NCI-H2196 (cell line): ENCODE data around the gene ZNF644.
"Not testable (repeated sequence)": the region's sequence is repeated elsewhere in the genome, so short reads cannot be mapped to it uniquely, and the experiment has no call there.

Experiments used
- DNase-seq: peaks from one replicate; lab custom pipeline; 2025; ENCODE audit not compliant: unreplicated experiment; lab: John Stamatoyannopoulos, UW

The ZNF644 gene

DNA sequence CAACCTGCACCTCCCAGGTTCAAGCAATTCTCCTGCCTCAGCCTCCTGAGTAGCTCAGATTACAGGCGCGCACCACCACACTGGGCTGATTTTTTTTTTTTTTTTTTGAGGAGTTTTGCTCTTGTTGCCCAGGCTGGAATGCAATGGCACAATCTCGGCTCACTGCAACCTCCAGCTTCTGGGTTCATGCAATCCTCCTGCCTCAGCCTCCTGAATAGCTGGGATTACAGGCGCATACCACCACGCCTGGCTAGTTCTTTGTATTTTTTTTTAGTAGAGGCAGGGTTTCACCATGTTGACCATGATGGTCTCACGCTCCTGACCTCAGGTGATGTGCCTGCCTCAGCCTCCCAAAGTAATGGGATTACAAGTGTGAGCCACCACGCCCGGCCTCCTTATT, 93.6 kb downstream of the ZNF644 start:
- DNase-seq, result not testable (repeated sequence)

DNA sequence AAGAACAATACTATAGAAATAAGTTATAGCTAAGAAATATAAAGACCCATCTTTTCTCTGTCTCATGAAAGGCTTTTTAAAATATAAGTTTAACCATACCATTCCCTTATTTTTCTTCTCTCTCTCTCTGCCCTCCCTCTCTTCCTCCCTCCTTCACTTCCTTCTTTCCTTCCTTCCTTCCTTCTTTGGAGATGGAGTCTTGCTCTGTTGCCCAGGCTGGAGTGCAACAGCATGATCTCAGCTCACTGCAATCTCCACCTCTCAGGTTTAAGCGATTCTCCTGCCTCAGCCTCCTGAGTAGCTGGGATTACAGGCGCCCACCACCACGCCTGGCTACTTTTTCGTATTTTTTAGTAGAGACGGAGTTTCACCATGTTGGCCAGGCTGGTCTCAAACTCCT, 94.2 kb downstream of the ZNF644 start:
- not testable (repeated sequence) for DNase-seq

DNA sequence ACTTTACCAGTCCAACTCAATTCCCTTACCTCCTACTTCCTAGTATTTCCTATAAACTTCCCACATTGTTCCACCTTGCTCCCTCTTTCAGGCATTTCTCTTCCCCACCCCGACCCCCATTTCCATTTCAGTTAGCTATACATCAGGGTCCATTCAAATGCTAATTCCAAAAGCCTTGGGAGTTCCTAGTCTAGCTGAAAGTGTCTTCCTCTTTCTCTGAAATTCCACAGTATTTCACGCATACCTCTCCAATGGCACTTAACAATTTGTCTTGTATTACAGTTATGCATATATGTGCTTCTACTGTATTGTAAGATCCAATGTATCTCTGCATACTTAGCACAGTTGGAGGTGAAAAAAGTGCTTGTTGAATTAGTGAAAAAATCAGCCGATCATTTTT, 94.9 kb downstream of the ZNF644 start:
- no peak for DNase-seq

- DNase-seq, result no peak
These were observed 95.6 kb downstream of the ZNF644 start for GRCh38 chr1:90925928-90926869.

GRCh38 chr1:90924982-90925381, 96.9 kb downstream of the ZNF644 start:
- DNase-seq, result no peak

- DNase-seq, result no peak
These were observed 98.8 kb downstream of the ZNF644 start for GRCh38 chr1:90922996-90923395.

- DNase-seq, result no peak
These were observed 99.6 kb downstream of the ZNF644 start for GRCh38 chr1:90922202-90922601.

DNA sequence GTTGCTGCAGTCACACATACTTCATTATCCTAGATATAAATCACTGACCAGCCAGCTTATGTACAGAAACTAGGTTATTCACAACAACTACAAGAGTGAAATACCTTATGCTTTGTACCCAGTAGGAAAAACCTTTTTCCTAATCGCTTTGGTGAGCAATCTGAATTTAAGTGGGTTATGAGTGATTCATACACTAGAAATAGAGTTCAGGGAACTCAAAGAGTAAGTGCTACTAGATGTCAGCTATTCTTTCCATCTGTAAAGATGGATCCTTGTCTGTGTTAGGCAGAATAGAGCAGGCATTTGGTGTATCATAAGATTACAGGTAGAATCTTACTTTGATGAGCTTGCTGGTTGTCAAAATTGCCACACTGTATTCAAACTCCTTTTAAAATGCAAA, 101.9 kb downstream of the ZNF644 start:
- no peak for DNase-seq

- DNase-seq, result no peak
These were observed 102.6 kb downstream of the ZNF644 start for GRCh38 chr1:90919190-90919719.

- no peak for DNase-seq
These were observed 110.5 kb downstream of the ZNF644 start for GRCh38 chr1:90911353-90911752.

DNA sequence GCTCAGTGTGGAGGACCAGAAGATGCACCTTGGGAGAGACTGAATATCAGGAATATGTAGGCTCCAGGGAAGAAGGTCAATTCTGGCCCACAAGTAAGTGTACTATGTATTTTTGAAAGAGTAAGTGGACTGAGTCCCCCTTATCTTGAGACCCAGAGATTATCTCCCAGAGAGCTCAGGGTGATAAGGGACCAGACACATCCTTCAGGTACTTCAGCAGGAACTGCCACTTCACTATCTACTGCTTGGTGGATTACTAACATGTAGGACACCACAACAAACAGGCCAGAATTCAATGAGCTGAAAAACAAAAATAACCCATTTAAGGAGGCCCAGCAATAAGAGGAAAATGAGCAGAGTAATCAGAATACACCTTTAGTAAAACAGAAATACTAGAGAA, 119.2 kb downstream of the ZNF644 start:
- DNase-seq, result no peak

GRCh38 chr1:90899263-90899662, 122.6 kb downstream of the ZNF644 start:
- no peak for DNase-seq

DNA sequence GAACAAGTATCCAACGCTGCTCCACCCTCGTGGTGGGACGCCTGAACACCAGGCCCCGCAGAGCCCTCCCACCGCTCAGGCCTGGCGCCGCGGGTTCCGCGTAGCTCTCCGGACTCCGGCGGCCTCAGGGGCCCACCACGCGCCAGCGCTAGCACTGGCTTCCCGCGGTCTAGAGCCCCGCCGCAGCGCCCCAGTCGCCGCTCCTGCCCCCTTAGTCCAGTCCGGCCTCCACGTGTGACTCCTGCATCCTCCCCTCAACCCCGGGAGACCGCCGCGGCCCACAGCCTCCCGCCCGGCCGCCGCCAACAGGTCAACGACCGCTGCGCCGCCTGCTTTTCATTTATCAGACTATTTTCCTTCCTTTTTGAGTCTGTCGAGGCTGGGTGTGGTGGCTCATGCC, 128.2 kb downstream of the ZNF644 start:
- not testable (repeated sequence) for DNase-seq

- DNase-seq, result not testable (repeated sequence)
These were observed 129.0 kb downstream of the ZNF644 start for GRCh38 chr1:90892884-90893283.

DNA sequence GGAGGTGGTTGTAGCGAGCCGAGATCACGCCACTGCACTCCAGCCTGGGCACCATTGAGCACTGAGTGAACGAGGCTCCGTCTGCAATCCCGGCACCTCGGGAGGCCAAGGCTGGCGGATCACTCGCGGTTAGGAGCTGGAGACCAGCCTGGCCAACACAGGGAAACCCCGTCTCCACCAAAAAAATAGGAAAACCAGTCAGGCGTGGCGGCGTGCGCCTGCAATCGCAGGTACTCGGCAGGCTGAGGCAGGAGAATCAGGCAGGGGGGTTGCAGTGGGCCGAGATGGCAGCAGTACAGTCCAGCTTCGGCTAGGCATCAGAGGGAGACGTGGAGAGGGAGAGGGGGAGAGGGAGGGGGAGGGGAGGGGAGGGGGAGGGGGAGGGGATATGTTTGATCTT, 129.6 kb downstream of the ZNF644 start:
- DNase-seq, result not testable (repeated sequence)

- DNase-seq, result not testable (repeated sequence)
These were observed 130.1 kb downstream of the ZNF644 start for GRCh38 chr1:90891756-90892155.

- no peak for DNase-seq
These were observed 139.6 kb downstream of the ZNF644 start for GRCh38 chr1:90882221-90882620.

DNA sequence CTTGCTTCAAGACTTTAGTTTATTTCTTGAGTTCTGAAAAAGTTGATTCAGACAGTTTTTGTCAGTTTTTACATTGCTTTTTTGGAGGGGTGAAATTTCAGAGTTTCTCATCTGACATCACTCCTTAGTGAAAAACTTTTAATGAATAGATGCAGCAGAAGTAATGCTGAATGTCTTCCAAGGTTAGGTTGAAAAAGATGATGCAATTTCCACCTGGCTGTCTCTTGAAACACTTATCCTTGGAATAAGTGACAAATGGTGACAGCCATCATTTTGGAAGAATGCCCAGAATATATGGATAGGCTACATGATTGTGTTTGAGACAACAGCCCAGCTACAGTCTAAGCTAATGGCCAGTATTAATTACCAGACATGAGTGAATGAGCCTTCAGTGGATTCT, 140.8 kb downstream of the ZNF644 start:
- no peak for DNase-seq

DNA sequence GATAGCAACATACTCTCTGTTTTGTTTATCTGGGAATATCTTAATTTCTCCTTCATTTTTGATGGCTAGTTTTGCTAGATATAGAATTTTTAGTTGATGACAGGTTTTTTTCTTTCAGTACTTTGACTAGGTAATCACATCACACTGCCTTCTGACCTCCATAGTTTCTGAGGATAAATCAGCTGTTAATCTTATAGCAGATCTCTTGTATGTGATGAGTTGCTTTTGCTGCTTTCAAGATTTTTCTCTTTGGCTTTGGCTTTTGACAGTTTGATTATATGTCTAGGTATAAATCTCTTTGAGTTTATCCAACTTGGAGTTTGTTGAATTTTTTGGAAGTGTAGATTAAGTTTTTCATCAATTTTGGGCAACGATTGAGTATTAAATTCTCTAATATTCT, 142.6 kb downstream of the ZNF644 start:
- DNase-seq, result no peak

DNA sequence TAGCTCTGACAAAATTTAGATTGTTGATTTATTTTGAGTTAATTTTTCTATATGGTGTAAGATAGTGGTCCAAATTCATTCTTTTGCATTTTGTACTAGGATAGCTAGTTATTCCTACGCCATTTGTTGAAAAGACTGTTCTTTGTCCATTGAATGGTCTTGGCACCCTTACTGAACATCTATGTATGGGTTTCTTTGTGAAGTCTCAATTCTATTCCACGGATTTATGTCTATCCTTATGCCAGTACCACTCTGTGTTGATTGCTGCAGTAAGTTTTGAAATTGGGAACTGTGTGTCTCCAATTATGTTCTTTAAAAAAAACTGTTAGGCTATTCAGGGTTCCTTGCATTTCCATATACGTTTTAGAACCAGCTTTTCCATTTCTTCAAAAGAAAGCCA, 145.7 kb downstream of the ZNF644 start:
- DNase-seq, result no peak
